GM12874 (cell line): ENCODE results near the gene NMNAT2.

Source experiments
- TF ChIP-seq, protein P1 (sequence below): IDR thresholded peaks from 2 replicates; pipeline ENCODE4 v1.5.1; 2011; ENCODE audit warnings: low read depth, mild to moderate bottlenecking, control low read depth, low read length, moderate library complexity; ENCODE audit not compliant: insufficient read depth

The NMNAT2 gene

DNA sequence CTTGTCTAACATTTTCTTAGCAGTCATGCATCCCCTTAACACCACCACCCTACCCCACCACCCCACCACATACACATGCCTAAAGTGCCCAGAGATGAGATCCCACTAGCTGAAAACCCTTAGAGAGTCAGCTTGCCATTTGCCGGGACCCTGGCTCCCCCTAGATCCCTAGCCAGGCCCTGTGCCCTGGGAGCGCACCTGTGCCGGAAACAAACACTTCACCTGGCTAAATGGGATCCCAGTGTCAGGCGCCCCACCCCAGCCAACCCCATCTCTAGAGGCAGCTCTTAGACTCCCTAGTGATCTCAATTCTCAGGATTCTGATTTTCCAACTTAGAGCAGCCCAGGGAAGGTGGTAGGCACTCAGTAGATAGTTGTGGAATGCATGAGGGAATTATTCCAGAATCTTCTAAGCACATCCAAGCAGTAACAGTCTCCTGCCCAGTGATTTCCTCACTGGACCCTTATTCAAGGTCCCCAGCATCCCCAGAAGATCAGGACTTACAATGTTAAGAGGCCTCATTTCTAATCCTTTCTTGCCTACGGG, 126.9 kb downstream of the NMNAT2 start:
- TF ChIP-seq, protein P1, sequence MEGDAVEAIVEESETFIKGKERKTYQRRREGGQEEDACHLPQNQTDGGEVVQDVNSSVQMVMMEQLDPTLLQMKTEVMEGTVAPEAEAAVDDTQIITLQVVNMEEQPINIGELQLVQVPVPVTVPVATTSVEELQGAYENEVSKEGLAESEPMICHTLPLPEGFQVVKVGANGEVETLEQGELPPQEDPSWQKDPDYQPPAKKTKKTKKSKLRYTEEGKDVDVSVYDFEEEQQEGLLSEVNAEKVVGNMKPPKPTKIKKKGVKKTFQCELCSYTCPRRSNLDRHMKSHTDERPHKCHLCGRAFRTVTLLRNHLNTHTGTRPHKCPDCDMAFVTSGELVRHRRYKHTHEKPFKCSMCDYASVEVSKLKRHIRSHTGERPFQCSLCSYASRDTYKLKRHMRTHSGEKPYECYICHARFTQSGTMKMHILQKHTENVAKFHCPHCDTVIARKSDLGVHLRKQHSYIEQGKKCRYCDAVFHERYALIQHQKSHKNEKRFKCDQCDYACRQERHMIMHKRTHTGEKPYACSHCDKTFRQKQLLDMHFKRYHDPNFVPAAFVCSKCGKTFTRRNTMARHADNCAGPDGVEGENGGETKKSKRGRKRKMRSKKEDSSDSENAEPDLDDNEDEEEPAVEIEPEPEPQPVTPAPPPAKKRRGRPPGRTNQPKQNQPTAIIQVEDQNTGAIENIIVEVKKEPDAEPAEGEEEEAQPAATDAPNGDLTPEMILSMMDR = no peak

DNA sequence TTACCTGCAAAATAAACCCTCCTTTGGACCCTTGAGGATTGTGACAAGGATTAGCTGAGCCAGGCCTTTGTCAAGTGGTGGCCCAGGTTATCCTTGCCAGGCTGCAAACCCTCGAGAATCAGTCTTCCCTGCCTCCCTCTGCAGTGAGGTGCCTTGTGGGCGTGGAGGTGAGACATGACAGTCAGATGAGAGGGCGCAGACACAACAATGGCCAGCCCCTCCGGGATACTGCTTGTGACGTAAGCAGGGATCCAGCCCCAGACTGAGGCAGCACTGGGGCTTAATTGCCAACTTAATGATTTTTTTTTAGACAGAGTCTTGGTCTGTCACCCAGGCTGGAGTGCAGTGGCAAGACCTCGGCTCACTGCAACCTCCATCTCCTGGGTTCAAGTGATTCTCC, 127.6 kb downstream of the NMNAT2 start:
- TF ChIP-seq, protein P1 = no peak

DNA sequence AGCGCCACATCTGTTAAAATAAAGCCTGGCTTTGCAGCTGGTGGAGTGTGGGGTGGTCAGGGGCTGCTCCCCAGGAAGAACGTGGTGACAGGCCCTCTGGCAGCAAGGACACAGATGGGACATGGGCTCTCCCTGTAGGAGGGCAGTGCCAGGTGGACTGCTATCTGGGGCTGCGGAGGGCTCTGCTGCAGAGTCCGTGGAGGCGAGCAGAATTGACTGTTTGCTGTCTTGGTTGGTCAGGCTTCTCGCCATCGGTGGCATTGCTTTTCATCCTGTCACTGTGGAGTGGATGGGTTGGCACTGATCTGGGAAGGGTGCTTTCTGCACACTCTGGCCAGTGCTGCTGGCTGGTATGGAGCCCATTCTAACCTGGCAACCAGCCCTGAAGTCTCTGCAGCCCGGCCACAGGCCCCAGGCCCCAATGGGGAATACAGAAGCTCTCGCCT, 129.1 kb downstream of the NMNAT2 start:
- TF ChIP-seq, protein P1 = no peak

DNA sequence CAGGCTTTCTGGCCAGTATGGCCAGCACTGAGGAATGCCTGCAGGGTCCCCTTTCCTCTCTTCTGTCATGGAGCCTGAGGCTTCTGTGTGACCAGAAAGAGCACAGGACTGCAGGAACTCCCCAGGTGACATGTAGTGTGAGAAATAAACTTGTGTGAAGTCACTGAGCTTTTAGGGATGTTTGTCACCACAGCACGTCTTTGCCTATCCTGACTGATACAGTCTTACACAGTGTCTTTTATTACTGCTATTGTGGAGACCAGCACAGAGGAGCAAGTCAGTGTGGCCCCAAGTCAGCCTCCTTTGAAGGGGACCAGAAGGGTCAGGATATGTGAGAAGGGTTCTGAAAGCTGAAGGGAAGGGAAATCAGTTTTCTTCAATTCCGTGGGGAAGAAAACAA, 129.6 kb downstream of the NMNAT2 start:
- TF ChIP-seq, protein P1 = no peak

DNA sequence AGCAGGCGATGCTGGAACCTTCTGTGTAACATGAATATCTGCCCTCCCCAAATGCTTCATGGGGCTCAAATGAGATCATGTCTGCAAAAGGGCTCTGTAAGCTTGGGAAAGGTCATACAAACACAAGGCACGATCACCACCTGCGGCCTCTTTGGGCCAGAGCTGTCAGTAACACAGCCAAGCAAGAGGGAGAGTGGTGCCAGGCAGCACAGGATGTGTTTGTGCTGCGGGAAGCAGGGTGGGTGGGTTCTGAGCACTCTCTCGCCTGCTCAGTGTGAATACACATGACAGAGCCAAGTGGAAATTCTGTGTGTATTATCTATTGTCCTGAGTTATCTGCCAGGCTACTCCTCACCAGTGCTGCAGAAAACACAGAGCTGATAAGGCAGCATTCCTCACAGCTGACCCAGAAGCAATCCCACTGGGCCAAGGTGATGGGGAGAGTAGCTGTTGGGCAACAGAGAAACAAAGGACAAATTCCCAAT, 130.9 kb downstream of the NMNAT2 start:
- TF ChIP-seq, protein P1 = no peak

DNA sequence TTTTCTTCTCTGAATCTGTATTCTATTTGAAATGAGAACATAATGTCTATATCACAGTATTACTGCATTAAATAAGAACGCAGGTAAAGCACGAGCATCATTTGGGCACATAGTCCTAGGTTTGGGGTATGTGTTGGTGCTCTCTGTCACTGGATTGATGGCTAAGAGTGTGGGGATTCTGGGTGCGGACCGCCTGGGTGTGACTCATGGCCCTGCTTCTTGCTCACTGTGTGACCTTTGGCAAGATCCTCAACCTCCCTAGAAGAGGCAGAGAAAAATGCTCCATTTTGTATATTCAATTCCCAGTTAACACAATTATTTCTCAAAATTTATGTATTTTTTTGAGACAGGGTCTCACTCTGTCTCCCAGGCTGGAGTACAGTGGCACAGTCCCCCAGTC, 132.4 kb downstream of the NMNAT2 start:
- TF ChIP-seq, protein P1 = no peak

DNA sequence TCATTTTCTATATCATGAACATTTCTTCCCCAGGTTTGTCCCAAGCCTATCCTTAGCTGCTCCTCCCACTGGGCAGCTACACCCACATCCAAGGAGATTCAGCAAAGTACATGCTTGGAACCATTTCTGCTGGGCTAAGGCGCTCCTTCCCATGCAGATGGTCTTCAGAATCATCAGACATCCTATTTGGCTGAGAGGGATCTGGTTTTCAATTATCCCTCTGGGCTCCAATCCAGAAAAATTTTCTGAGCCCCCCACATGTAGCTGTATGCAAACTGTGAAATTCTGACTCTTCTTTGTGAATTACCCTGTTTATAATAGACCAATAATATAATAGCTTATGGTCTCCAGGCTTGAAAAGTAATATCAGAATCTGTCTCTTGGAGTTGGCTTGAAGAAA, 132.9 kb downstream of the NMNAT2 start:
- TF ChIP-seq, protein P1 = no peak

DNA sequence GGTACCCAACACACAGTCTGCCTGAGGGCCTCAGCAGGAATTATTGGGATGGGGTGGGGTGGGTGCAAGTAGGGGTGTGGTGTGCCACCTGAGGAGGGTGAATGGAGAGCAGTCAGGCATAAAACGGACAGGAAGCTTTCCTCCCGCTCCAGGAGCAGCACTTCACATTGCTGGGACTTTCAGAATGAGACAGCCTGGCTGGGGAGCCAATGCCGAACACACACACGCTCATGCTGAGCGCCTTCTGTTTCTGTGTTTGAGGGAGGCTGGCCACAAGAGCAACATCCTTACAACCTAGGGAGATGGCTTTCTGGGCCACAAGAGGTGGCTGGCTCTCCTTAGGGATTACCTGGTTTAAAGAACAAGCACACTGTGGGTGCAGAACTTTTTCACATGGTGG, 134.1 kb downstream of the NMNAT2 start:
- TF ChIP-seq, protein P1 = no peak
